ENCODE measurements around the gene FSTL5. TPM values are rescaled to one million over a fixed set of nuclear protein-coding genes. Genes with fewer than 3 reads are reported as not detected.

The FSTL5 gene
- total RNA-seq, 1 donor from 2014 or later = not detected

GRCh38 chr4:161680146-161680545, 483.7 kb downstream of the FSTL5 start:
- no peak for TF ChIP-seq CTCF (IDR thresholded peaks at IDR 0.05)
- Mint-ChIP-seq H3K4me1 (no peaks in the 10 kb centered on the region), H3K27me3 (no peaks in the 10 kb centered on the region), H3K4me3 (no peak overlapping the region), H3K36me3 (ENCODE audit: low read depth) (no peaks in the 10 kb centered on the region), H3K9me3 (peaks cover 5% of the 10 kb centered on the region), H3K27ac (no peak overlapping the region)
- intact Hi-C loops (cut with micrococcal nuclease) = no loop called here
- POLR2A ChIA-PET = no interaction called here
- ATAC-seq (ENCODE audit: low read depth) = no peak
- CTCF ChIA-PET = no interaction called here
- no peak for DNase-seq

DNA sequence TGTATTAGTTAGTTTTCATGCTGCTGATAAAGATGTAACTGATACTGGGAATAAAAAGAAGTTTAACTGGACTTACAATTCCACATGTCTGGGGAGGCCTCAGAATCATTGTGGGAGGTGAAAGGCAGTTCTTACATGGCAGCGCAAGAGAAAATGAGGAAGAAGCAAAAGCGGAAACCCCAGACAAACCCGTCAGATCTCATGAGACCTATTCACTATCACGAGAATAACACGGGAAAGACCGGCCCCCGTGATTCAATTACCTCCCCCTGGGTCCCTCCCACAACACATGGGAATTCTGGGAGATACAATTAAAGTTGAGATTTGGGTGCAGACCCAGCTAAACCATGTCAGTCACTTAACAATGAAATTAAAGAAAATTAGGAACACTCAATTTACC, 499.1 kb downstream of the FSTL5 start:
- H3K36me3 Mint-ChIP-seq (ENCODE audit: low read depth) = no peaks in the 10 kb centered on the region
- ATAC-seq (ENCODE audit: low read depth) = no peak
- H3K27ac Mint-ChIP-seq = no peak overlapping the region
- TF ChIP-seq CTCF (IDR thresholded peaks at IDR 0.05) = no peak
- ChIA-PET POLR2A (no interaction called here), CTCF (no interaction called here)
- intact Hi-C loops (cut with micrococcal nuclease) = no loop called here
- no peaks in the 10 kb centered on the region for H3K4me1 Mint-ChIP-seq
- H3K4me3 Mint-ChIP-seq = no peak overlapping the region
- no peaks in the 10 kb centered on the region for H3K27me3 Mint-ChIP-seq
- DNase-seq = no peak
- peaks cover 4% of the 10 kb centered on the region for H3K9me3 Mint-ChIP-seq

DNA sequence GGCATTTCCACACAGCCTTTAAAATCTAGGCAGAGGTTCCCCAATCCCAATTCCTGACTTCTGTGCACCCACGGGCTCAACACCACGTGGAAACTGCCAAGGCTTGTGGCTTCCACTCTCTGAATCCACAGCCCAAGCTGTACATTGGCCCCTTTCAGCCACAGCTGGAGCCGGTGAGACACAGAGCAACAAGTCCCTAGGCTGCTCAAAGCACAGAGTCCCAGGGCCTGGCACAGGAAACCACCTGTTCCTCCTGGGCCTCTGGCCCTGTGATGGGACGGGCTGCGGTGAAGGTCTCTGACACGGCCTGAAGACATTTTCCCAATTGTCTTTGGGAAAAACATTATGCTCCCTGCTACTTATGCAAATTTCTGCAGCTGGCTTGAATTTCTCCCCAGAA, 500.0 kb downstream of the FSTL5 start:
- ChIA-PET CTCF (no interaction called here), POLR2A (no interaction called here)
- Mint-ChIP-seq H3K27me3 (no peaks in the 10 kb centered on the region), H3K4me1 (no peaks in the 10 kb centered on the region), H3K9me3 (peaks cover 4% of the 10 kb centered on the region), H3K4me3 (no peak overlapping the region), H3K36me3 (ENCODE audit: low read depth) (no peaks in the 10 kb centered on the region), H3K27ac (no peak overlapping the region)
- intact Hi-C loops (cut with micrococcal nuclease) = no loop called here
- ATAC-seq (ENCODE audit: low read depth) (no peak), DNase-seq (no peak)
- TF ChIP-seq CTCF (IDR thresholded peaks at IDR 0.05) = no peak

DNA sequence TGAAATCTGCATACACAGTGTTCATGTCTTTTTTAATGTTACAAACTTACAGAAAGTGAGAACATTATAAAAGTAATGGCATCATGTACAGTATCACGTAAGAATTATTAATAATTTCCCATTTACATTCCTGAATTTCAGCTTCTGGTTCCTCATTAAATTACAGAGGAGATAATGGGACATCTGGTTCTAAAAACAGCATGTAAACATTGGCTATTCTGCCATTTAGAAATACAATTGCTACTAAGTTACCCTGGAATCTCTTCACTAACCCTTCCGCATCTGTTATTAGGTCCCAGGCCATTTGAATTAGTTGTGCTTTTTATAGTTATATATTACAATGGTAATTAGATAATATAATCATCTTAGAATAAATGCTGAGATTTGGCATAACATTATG, 505.1 kb downstream of the FSTL5 start:
- H3K27ac Mint-ChIP-seq = no peak overlapping the region
- no peaks in the 10 kb centered on the region for H3K36me3 Mint-ChIP-seq (ENCODE audit: low read depth)
- POLR2A ChIA-PET = no interaction called here
- DNase-seq = no peak
- peaks cover 4% of the 10 kb centered on the region for H3K9me3 Mint-ChIP-seq
- TF ChIP-seq CTCF (IDR thresholded peaks at IDR 0.05) = no peak
- no peak for ATAC-seq (ENCODE audit: low read depth)
- H3K4me3 Mint-ChIP-seq = no peak overlapping the region
- CTCF ChIA-PET = no interaction called here
- H3K27me3 Mint-ChIP-seq = no peaks in the 10 kb centered on the region
- intact Hi-C loops (cut with micrococcal nuclease) = no loop called here
- H3K4me1 Mint-ChIP-seq = no peaks in the 10 kb centered on the region

GRCh38 chr4:161657616-161658015, 506.2 kb downstream of the FSTL5 start:
- Mint-ChIP-seq H3K27ac (no peak overlapping the region), H3K27me3 (no peaks in the 10 kb centered on the region), H3K4me3 (no peak overlapping the region), H3K4me1 (no peaks in the 10 kb centered on the region), H3K9me3 (peaks cover 4% of the 10 kb centered on the region), H3K36me3 (ENCODE audit: low read depth) (no peaks in the 10 kb centered on the region)
- POLR2A ChIA-PET = no interaction called here
- ATAC-seq (ENCODE audit: low read depth) = no peak
- no peak for DNase-seq
- CTCF ChIA-PET = no interaction called here
- intact Hi-C loops (cut with micrococcal nuclease) = no loop called here
- no peak for TF ChIP-seq CTCF (IDR thresholded peaks at IDR 0.05)
